Measurements from ENCODE around the gene FGD2.

FGD2 gene

DNA sequence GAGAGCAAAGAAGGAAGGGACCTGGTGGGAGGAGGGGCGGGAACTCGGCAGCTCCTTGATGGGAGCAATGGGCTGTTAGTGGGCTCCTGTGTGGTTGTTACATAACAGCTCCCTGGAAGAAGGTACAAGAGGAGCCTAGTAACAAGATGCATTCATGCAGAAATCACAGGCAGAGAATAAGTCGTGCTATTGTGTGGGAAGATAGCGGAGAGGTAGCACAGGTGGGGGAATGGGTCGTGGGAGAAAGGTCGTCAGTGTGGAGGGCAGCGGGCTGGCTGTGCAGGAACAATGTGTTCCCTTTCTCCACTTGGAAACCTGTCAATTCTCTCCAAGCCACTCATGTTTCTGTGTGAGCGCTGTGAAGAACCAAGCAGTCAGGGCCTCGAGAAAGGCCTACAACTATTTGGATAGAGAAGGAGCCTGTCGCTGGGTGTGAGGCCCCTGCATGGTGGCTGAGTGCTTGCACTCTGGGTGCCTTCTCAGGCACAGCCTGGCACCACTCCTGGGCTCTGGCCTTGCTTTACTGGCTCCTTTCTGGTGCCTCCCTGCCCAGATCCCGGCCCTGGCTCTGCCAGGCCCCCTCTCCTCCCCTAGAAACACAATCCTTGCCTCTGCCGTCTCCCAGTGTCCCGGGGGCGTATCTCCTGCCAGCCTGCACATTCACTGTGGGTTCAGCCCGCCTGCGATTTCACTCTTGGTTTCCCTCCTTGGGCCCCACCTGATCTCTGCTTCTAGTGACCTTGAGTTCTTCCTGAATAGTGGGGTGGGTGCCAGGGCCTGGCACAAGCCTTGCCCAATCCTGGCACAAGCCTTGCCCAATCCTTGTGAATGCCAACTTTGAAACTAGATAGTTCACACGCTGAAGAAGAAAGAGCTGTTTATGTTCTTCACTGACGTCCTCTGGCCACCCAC is 7.4 kb upstream of the FGD2 start:
- no peak for TF ChIP-seq POLR2AphosphoS5 (IDR thresholded peaks at IDR 0.05; ENCODE audit: low read depth)
- TF ChIP-seq GABPA (IDR thresholded peaks at IDR 0.05; ENCODE audit: low read depth), result no peak
- TF ChIP-seq, protein P1, sequence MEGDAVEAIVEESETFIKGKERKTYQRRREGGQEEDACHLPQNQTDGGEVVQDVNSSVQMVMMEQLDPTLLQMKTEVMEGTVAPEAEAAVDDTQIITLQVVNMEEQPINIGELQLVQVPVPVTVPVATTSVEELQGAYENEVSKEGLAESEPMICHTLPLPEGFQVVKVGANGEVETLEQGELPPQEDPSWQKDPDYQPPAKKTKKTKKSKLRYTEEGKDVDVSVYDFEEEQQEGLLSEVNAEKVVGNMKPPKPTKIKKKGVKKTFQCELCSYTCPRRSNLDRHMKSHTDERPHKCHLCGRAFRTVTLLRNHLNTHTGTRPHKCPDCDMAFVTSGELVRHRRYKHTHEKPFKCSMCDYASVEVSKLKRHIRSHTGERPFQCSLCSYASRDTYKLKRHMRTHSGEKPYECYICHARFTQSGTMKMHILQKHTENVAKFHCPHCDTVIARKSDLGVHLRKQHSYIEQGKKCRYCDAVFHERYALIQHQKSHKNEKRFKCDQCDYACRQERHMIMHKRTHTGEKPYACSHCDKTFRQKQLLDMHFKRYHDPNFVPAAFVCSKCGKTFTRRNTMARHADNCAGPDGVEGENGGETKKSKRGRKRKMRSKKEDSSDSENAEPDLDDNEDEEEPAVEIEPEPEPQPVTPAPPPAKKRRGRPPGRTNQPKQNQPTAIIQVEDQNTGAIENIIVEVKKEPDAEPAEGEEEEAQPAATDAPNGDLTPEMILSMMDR (IDR thresholded peaks at IDR 0.05; ENCODE audit: insufficient read depth, low read length), result no peak
- DNase-seq (ENCODE audit: low read depth in 1 of 2, low spot score in 1 of 2), result no peak
- Histone ChIP-seq H3K27ac (replicated peaks) (no peak overlapping the region), H3K4me3 (replicated peaks; ENCODE audit: insufficient read depth, low read length) (no peak overlapping the region), H3K27me3 (ENCODE audit: insufficient read depth, poor library complexity, severe bottlenecking) (no peaks in the 10 kb centered on the region)

DNA sequence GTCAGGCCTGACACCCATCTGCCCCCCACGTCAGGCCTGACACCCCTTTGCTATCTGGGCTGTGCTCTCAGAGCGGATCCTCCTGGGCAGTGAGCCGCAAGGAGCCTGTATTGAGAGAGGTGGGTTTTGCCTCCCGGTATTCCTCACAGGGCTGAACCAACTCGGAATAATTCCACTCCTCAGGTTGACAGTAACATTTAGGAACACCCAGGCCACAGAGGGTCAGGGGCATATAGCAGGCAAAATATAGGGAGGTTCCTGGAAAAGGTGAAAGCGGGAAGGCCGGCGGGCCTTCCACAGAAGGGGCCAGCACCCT is 6.8 kb upstream of the FGD2 start:
- no peak for TF ChIP-seq GABPA (IDR thresholded peaks at IDR 0.05; ENCODE audit: low read depth)
- TF ChIP-seq, protein P2, sequence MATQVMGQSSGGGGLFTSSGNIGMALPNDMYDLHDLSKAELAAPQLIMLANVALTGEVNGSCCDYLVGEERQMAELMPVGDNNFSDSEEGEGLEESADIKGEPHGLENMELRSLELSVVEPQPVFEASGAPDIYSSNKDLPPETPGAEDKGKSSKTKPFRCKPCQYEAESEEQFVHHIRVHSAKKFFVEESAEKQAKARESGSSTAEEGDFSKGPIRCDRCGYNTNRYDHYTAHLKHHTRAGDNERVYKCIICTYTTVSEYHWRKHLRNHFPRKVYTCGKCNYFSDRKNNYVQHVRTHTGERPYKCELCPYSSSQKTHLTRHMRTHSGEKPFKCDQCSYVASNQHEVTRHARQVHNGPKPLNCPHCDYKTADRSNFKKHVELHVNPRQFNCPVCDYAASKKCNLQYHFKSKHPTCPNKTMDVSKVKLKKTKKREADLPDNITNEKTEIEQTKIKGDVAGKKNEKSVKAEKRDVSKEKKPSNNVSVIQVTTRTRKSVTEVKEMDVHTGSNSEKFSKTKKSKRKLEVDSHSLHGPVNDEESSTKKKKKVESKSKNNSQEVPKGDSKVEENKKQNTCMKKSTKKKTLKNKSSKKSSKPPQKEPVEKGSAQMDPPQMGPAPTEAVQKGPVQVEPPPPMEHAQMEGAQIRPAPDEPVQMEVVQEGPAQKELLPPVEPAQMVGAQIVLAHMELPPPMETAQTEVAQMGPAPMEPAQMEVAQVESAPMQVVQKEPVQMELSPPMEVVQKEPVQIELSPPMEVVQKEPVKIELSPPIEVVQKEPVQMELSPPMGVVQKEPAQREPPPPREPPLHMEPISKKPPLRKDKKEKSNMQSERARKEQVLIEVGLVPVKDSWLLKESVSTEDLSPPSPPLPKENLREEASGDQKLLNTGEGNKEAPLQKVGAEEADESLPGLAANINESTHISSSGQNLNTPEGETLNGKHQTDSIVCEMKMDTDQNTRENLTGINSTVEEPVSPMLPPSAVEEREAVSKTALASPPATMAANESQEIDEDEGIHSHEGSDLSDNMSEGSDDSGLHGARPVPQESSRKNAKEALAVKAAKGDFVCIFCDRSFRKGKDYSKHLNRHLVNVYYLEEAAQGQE (IDR thresholded peaks at IDR 0.05; ENCODE audit: insufficient replicate concordance, low read depth), result no peak
- TF ChIP-seq, protein P1 (IDR thresholded peaks at IDR 0.05; ENCODE audit: insufficient read depth, low read length), result no peak
- TF ChIP-seq POLR2AphosphoS5 (IDR thresholded peaks at IDR 0.05; ENCODE audit: low read depth), result no peak
- TF ChIP-seq SPI1 (IDR thresholded peaks at IDR 0.05; ENCODE audit: borderline replicate concordance, low read depth), result no peak
- H3K27me3 ChIP-seq (ENCODE audit: insufficient read depth, poor library complexity, severe bottlenecking), result no peaks in the 10 kb centered on the region
- no peak for DNase-seq (ENCODE audit: low read depth in 1 of 2, low spot score in 1 of 2)
- H3K4me3 ChIP-seq (replicated peaks; ENCODE audit: insufficient read depth, low read length), result no peak overlapping the region
- H3K27ac ChIP-seq (replicated peaks), result no peak overlapping the region

DNA sequence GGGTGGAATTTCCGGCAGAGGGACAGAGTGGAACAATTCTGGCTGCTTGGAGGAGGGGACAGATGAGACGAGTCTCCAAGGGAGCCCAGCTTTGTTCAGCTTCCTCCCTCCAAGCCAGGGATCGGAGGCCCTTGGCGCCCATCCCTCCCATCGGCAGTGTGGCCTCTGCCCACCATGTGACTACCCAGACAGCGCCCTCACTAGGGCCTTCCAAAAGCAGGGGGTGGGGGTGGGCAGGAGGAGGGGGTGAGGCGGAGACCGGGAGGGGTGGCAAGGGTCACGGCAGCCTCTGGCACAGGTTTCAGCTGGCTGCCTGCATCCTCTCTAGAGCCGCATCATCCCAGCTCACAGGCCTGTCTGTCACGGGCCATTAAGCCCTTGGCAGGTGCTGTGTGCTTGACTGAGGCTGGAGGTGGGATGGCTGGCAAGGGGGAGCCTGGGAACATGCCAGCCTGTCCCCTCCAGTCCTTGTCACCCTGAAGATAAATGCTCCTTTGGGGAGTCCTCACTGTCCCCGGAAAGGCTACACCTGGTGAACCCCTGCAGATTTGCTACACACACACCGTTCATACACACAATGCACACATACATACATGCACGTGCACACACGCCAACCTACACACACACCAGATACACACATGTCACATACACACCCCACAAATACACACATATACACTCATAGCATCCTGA is 6.2 kb upstream of the FGD2 start:
- Histone ChIP-seq H3K27me3 (ENCODE audit: insufficient read depth, poor library complexity, severe bottlenecking) (no peaks in the 10 kb centered on the region), H3K27ac (replicated peaks) (no peak overlapping the region), H3K4me3 (replicated peaks; ENCODE audit: insufficient read depth, low read length) (no peak overlapping the region)
- DNase-seq (ENCODE audit: low read depth in 1 of 2, low spot score in 1 of 2), result no peak
- TF ChIP-seq POLR2AphosphoS5 (IDR thresholded peaks at IDR 0.05; ENCODE audit: low read depth), result no peak
- TF ChIP-seq SPI1 (IDR thresholded peaks at IDR 0.05; ENCODE audit: borderline replicate concordance, low read depth), result no peak
- TF ChIP-seq GABPA (IDR thresholded peaks at IDR 0.05; ENCODE audit: low read depth), result no peak
- TF ChIP-seq, protein P1 (IDR thresholded peaks at IDR 0.05; ENCODE audit: insufficient read depth, low read length), result no peak
- TF ChIP-seq, protein P2 (IDR thresholded peaks at IDR 0.05; ENCODE audit: insufficient replicate concordance, low read depth), result no peak
